CD4-positive, alpha-beta T cell treated with Interleukin-10 for 1 hour (primary cell): ENCODE measurements around the gene NR1D2.

Experiments
- DNase-seq: peaks from one replicate; pipeline ENCODE4 v3.0.0-alpha.2; 2020

The NR1D2 gene

GRCh38 chr3:23968463-23969184 is 23.5 kb downstream of the NR1D2 start:
- no peak for DNase-seq

- DNase-seq, result no peak
Observed at GRCh38 chr3:23969393-23969792, 24.3 kb downstream of the NR1D2 start.

GRCh38 chr3:23971684-23972083 is 26.6 kb downstream of the NR1D2 start:
- no peak for DNase-seq

GRCh38 chr3:23976555-23976954 is 31.5 kb downstream of the NR1D2 start:
- DNase-seq, result no peak

GRCh38 chr3:23979569-23979968 is 34.5 kb downstream of the NR1D2 start:
- no peak for DNase-seq

GRCh38 chr3:23981136-23981535 is 36.0 kb downstream of the NR1D2 start:
- DNase-seq, result no peak

- DNase-seq, result no peak
Observed at GRCh38 chr3:23981955-23982354, 36.9 kb downstream of the NR1D2 start.

GRCh38 chr3:23984934-23985333 is 39.8 kb downstream of the NR1D2 start:
- no peak for DNase-seq

GRCh38 chr3:23985747-23986544 is 40.9 kb downstream of the NR1D2 start:
- DNase-seq, result no peak

GRCh38 chr3:23987356-23987755 is 42.3 kb downstream of the NR1D2 start:
- no peak for DNase-seq

GRCh38 chr3:23991306-23991682 is 46.2 kb downstream of the NR1D2 start:
- no peak for DNase-seq

- DNase-seq, result no peak
Observed at GRCh38 chr3:23991683-23992628, 46.9 kb downstream of the NR1D2 start.

GRCh38 chr3:23993556-23994243 is 48.6 kb downstream of the NR1D2 start:
- DNase-seq, result no peak

- no peak for DNase-seq
Observed at GRCh38 chr3:23994244-23994569, 49.1 kb downstream of the NR1D2 start.

GRCh38 chr3:23995219-23995618 is 50.1 kb downstream of the NR1D2 start:
- DNase-seq, result no peak

- DNase-seq, result no peak
Observed at GRCh38 chr3:23996095-23996524, 51.0 kb downstream of the NR1D2 start.

- peak; percentile 58 for DNase-seq
Observed at GRCh38 chr3:23999012-23999641, 54.0 kb downstream of the NR1D2 start.

GRCh38 chr3:24002129-24002528 is 57.0 kb downstream of the NR1D2 start:
- DNase-seq, result no peak

- no peak for DNase-seq
Observed at GRCh38 chr3:24003466-24003865, 58.4 kb downstream of the NR1D2 start.

GRCh38 chr3:24004171-24004938 is 59.3 kb downstream of the NR1D2 start:
- no peak for DNase-seq

- DNase-seq, result no peak
Observed at GRCh38 chr3:24005669-24006068, 60.6 kb downstream of the NR1D2 start.
